Renal cortex interstitium (tissue), 11 donors: ENCODE measurements around the gene CNGA2. TPM values are rescaled to one million over a fixed set of nuclear protein-coding genes. Genes with fewer than 3 reads are reported as not detected.

Experiments
- DNase-seq, 11 donors: peaks; one replicate each; pipeline ENCODE4 v3.0.0-alpha.2; 2013; ENCODE audit warnings: low read depth in 9 of 11, low spot score in 4 of 11; ENCODE audit errors: extremely low read depth in 1 of 11
- polyA plus RNA-seq, 3 donors: library from polyadenylated mRNA; unstranded; fragments of 120-200 nt; gene quantifications; one replicate each; pipeline ENCODE4 v1.2.1, GENCODE V29; 2013; ENCODE audit not compliant: insufficient read length in 3 of 3

Gene CNGA2
- polyA plus RNA-seq, 3 donors: not detected

GRCh38 chrX:151780621-151781020, 46.1 kb downstream of the CNGA2 start:
- no peak for DNase-seq

DNA sequence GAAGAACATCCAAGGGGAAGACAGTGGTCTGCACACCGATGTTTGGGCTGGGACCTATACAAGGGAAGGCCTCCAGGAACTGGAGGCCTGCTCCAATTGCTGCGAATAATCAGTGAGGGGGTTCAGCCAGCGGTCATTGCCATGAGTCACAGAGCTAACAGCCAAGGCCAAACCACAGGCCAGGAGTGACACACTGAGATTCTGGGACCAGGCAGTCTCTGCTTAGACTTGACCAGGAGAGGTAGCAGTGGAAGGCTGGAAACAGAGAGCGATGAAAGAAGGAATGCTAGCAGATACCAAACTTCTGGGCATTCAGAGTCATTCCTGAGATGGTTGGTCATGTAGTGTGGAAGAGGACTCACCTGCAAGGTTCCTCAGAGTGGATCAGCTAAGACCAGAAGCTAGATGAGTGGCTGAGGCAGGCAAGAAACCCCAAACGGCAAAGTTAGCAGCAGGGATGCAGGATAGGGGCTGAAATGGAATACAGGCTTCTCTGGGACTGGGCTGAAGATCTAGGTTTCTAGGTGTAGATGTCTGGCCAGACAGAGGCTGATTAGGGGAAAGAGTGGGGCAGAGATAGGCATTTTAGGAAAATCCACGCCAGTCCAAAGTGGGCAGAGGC, 54.7 kb downstream of the CNGA2 start:
- no peak for DNase-seq

GRCh38 chrX:151790481-151791160, 56.1 kb downstream of the CNGA2 start:
- DNase-seq: no peak

- no peak for DNase-seq
Observed at GRCh38 chrX:151791961-151792360, 57.4 kb downstream of the CNGA2 start.

- DNase-seq: no peak
Observed at GRCh38 chrX:151792505-151792904, 58.0 kb downstream of the CNGA2 start.

DNA sequence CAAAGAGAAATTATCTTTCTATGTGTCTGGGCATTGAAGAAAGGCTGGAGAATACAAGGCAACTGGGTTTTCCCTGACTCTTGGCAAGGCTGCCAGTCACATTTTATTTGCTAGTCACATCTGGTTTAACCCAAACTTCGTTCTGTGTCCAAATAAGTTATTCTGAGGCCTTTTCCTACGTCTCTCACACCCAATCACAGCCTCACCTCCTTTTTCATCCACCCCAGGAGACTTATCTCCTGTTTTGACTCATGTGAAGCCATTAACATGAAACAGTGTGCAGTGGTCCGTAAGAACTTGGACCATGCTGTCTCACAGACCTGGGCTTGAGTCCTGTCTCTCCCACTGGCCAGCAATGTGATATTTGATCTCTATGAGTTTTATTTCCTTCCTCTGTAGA, 59.3 kb downstream of the CNGA2 start:
- no peak for DNase-seq

Other genes with a start within 250 kb of the CNGA2 start
- gene PASD1, start 171.1 kb upstream of the CNGA2 start, polyA plus RNA-seq: not detected
- gene PRRG3, start 39.3 kb upstream of the CNGA2 start, polyA plus RNA-seq: 1 to 10 TPM; 4.8 to 9.9 (median 8.4) TPM
- gene FATE1, start 18.7 kb upstream of the CNGA2 start, polyA plus RNA-seq: under 1 TPM in 1 of 3 donors, not detected in 2; 0.57 TPM
- gene MAGEA4, start 178.1 kb downstream of the CNGA2 start, polyA plus RNA-seq: not detected
- 10 to 100 TPM in 1 of 3 donors, 1 to 10 TPM in 2; 4.6 to 13.9 (median 5.5) TPM for gene GABRE, start 239.9 kb downstream of the CNGA2 start, polyA plus RNA-seq